Stimulated activated CD8-positive, alpha-beta memory T cell treated with anti-CD3 and anti-CD28 coated beads, Interleukin-7, amount 100 ng/mL, for 1 hour (primary cell): Measurements from ENCODE around the gene GADD45A.
A peak's percentile ranks its signal among the peaks of the same experiment; 100 is the strongest.

Experiments used
- DNase-seq, 2 donors: peaks; one replicate each; pipeline ENCODE4 v3.0.0-alpha.2; 2020; ENCODE audit warnings: low read depth in 2 of 2

The GADD45A gene

GRCh38 chr1:67668660-67669059 lies 16.3 kb upstream of the GADD45A start:
- DNase-seq = no peak

- no peak for DNase-seq
These were observed 12.7 kb upstream of the GADD45A start for GRCh38 chr1:67672260-67672803.

GRCh38 chr1:67673468-67674201 lies 11.4 kb upstream of the GADD45A start:
- DNase-seq = no peak

- DNase-seq = no peak
These were observed 10.6 kb upstream of the GADD45A start for GRCh38 chr1:67674260-67675011.

- no peak for DNase-seq
These were observed 9.2 kb upstream of the GADD45A start for GRCh38 chr1:67675800-67676199.

GRCh38 chr1:67676287-67676686 lies 8.7 kb upstream of the GADD45A start:
- DNase-seq = no peak

- no peak for DNase-seq
These were observed 8.1 kb upstream of the GADD45A start for GRCh38 chr1:67676946-67677345.

GRCh38 chr1:67677408-67677807 lies 7.6 kb upstream of the GADD45A start:
- no peak for DNase-seq

- DNase-seq = no peak
These were observed 7.1 kb upstream of the GADD45A start for GRCh38 chr1:67677930-67678329.

- DNase-seq = no peak
These were observed 5.3 kb upstream of the GADD45A start for GRCh38 chr1:67679691-67680090.

- DNase-seq = no peak
These were observed 4.5 kb upstream of the GADD45A start for GRCh38 chr1:67680486-67680885.

- DNase-seq = no peak
These were observed 2.3 kb upstream of the GADD45A start for GRCh38 chr1:67682659-67683197.

GRCh38 chr1:67683316-67683715 lies 1.7 kb upstream of the GADD45A start:
- no peak for DNase-seq

- DNase-seq = no peak
These were observed 1.1 kb upstream of the GADD45A start for GRCh38 chr1:67683766-67684525.

GRCh38 chr1:67684526-67685066 lies 405 bp upstream of the GADD45A start:
- DNase-seq = no peak

- DNase-seq = peak; percentile 20 to 25
These were observed 711 bp downstream of the GADD45A start for GRCh38 chr1:67685558-67686266.

- peak in 1 of 2 donors; percentile 23 for DNase-seq
These were observed 1.5 kb downstream of the GADD45A start for GRCh38 chr1:67686267-67687197.

- DNase-seq = no peak
These were observed 2.2 kb downstream of the GADD45A start for GRCh38 chr1:67687198-67687545.

- no peak for DNase-seq
These were observed 2.6 kb downstream of the GADD45A start for GRCh38 chr1:67687649-67688048.
